Transverse colon (tissue), 4 donors: ENCODE measurements around the gene CCM2L.

Source experiments
- EP300 ChIP-seq: sonication (generic); formaldehyde crosslinking; IDR thresholded peaks from one replicate; pipeline ENCODE4 v1.6.1; 2017; ENCODE audit warnings: antibody characterized with exemption, low read depth
- POLR2A ChIP-seq: fragments of 450-650 bp; IDR thresholded peaks from one replicate; pipeline ENCODE4 v1.6.1; 2016; ENCODE audit warnings: antibody characterized with exemption, mild to moderate bottlenecking, moderate library complexity
- POLR2AphosphoS5 ChIP-seq, 3 donors: sonication (generic); formaldehyde crosslinking; IDR thresholded peaks; one replicate each; pipeline ENCODE4 v1.6.1; 2016; ENCODE audit warnings: antibody characterized with exemption in 3 of 3
- TF ChIP-seq, protein P1 (sequence below), 5 experiments: fragments of 200-600 bp in 3 of 5; fragments of 450-650 bp in 2 of 5; sonication (generic) in 3 of 5; IDR thresholded peaks; 1 replicate in 2 of 5; 2 replicates in 3 of 5; pipeline ENCODE4 v1.5.1; 2016 to 2017; ENCODE audit warnings: antibody characterized with exemption in 5 of 5, inconsistent platforms in 3 of 5, mild to moderate bottlenecking in 2 of 5, moderate library complexity in 1 of 5

- TF ChIP-seq, protein P1, sequence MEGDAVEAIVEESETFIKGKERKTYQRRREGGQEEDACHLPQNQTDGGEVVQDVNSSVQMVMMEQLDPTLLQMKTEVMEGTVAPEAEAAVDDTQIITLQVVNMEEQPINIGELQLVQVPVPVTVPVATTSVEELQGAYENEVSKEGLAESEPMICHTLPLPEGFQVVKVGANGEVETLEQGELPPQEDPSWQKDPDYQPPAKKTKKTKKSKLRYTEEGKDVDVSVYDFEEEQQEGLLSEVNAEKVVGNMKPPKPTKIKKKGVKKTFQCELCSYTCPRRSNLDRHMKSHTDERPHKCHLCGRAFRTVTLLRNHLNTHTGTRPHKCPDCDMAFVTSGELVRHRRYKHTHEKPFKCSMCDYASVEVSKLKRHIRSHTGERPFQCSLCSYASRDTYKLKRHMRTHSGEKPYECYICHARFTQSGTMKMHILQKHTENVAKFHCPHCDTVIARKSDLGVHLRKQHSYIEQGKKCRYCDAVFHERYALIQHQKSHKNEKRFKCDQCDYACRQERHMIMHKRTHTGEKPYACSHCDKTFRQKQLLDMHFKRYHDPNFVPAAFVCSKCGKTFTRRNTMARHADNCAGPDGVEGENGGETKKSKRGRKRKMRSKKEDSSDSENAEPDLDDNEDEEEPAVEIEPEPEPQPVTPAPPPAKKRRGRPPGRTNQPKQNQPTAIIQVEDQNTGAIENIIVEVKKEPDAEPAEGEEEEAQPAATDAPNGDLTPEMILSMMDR (IDR thresholded peaks at IDR 0.05): no peak
- TF ChIP-seq POLR2A (no peak), POLR2AphosphoS5 (IDR thresholded peaks at IDR 0.05) (no peak), EP300 (no peak)
Observed at GRCh38 chr20:32029561-32029960, 19.3 kb downstream of the CCM2L start.
